ENCODE measurements around the gene CST7.
"Not testable (repeated sequence)": the region's sequence is repeated elsewhere in the genome, so short reads cannot be mapped to it uniquely, and the experiment has no call there.

The CST7 gene

GRCh38 chr20:24987244-24987643 is 38.2 kb downstream of the CST7 start:
- no peak for DNase-seq

- no peak for DNase-seq
These were observed 39.1 kb downstream of the CST7 start for GRCh38 chr20:24987873-24988835.

GRCh38 chr20:24989162-24989561 is 40.1 kb downstream of the CST7 start:
- no peak for DNase-seq

- DNase-seq = no peak
These were observed 41.8 kb downstream of the CST7 start for GRCh38 chr20:24990810-24991252.

GRCh38 chr20:24991897-24992486 is 42.9 kb downstream of the CST7 start:
- DNase-seq = no peak

GRCh38 chr20:24992487-24993205 is 43.6 kb downstream of the CST7 start, which contains the start of gene APMAP:
Gene APMAP, minus strand, starts transcription at chr20:24992751. Its CDS starts 63 bp downstream, at chr20:24992688.
- DNase-seq = peak; percentile 93

GRCh38 chr20:24993337-24994185 is 44.5 kb downstream of the CST7 start:
- DNase-seq = no peak

GRCh38 chr20:24994186-24994465 is 45.1 kb downstream of the CST7 start:
- no peak for DNase-seq

GRCh38 chr20:24994470-24995368 is 45.6 kb downstream of the CST7 start:
- DNase-seq = peak; percentile 78

GRCh38 chr20:24995741-24996448 is 46.8 kb downstream of the CST7 start:
- DNase-seq = no peak

- DNase-seq = no peak
These were observed 47.6 kb downstream of the CST7 start for GRCh38 chr20:24996449-24997377.

GRCh38 chr20:24998121-24998520 is 49.1 kb downstream of the CST7 start:
- no peak for DNase-seq

GRCh38 chr20:24998631-24999445 is 49.8 kb downstream of the CST7 start:
- no peak for DNase-seq

GRCh38 chr20:24999568-24999967 is 50.5 kb downstream of the CST7 start:
- DNase-seq = no peak

GRCh38 chr20:25000268-25000801 is 51.3 kb downstream of the CST7 start:
- DNase-seq = no peak

- DNase-seq = not testable (repeated sequence)
These were observed 52.3 kb downstream of the CST7 start for GRCh38 chr20:25001323-25001722.

GRCh38 chr20:25003002-25003401 is 53.9 kb downstream of the CST7 start:
- DNase-seq = no peak

- DNase-seq = no peak
These were observed 56.2 kb downstream of the CST7 start for GRCh38 chr20:25005220-25005619.
